ENCODE results near the gene CHRNA5.

The CHRNA5 gene

GRCh38 chr15:78620527-78621421, 55.5 kb downstream of the CHRNA5 start, which contains the start of gene CHRNA3:
Gene CHRNA3, minus strand, starts transcription at chr15:78620996. Its CDS starts 202 bp downstream, at chr15:78620794.
- DNase-seq: peak in 1 of 2 experiments; percentile 60

GRCh38 chr15:78621810-78622402, 56.6 kb downstream of the CHRNA5 start:
- no peak for DNase-seq

GRCh38 chr15:78623786-78624497, 58.6 kb downstream of the CHRNA5 start:
- DNase-seq: no peak

GRCh38 chr15:78624651-78625590, 59.6 kb downstream of the CHRNA5 start:
- no peak for DNase-seq

GRCh38 chr15:78625606-78626280, 60.4 kb downstream of the CHRNA5 start:
- DNase-seq: no peak

GRCh38 chr15:78626381-78626995, 61.2 kb downstream of the CHRNA5 start:
- no peak for DNase-seq

- DNase-seq: no peak
Measured at GRCh38 chr15:78627348-78627747, 62.0 kb downstream of the CHRNA5 start.

- DNase-seq: no peak
Measured at GRCh38 chr15:78628227-78628626, 62.9 kb downstream of the CHRNA5 start.

GRCh38 chr15:78629031-78629715, 63.9 kb downstream of the CHRNA5 start:
- DNase-seq: peak in 1 of 2 experiments; percentile 53

GRCh38 chr15:78629716-78630065, 64.4 kb downstream of the CHRNA5 start:
- no peak for DNase-seq

- no peak for DNase-seq
Measured at GRCh38 chr15:78630886-78631633, 65.7 kb downstream of the CHRNA5 start.

GRCh38 chr15:78633348-78633747, 68.0 kb downstream of the CHRNA5 start:
- no peak for DNase-seq

- DNase-seq: no peak
Measured at GRCh38 chr15:78634210-78635145, 69.2 kb downstream of the CHRNA5 start.

GRCh38 chr15:78635346-78635745, 70.0 kb downstream of the CHRNA5 start:
- DNase-seq: no peak

- no peak for DNase-seq
Measured at GRCh38 chr15:78636378-78636859, 71.1 kb downstream of the CHRNA5 start.

- DNase-seq: peak in 1 of 2 experiments; percentile 19
Measured at GRCh38 chr15:78637776-78638435, 72.6 kb downstream of the CHRNA5 start.

GRCh38 chr15:78638658-78639314, 73.5 kb downstream of the CHRNA5 start:
- DNase-seq: peak; percentile 24 to 80
